AG04450 (cell line): ENCODE data around the gene CALD1. TPM values are rescaled to one million over a fixed set of nuclear protein-coding genes. Genes with fewer than 3 reads are reported as not detected.

ENCODE experiments used
- CTCF ChIA-PET: fragments of 300-600, 350-600 bp; formaldehyde crosslinking; extraction: SDS; loops from one replicate; lab custom pipeline; 2022; ENCODE audit warnings: antibody characterized with exemption, inconsistent platforms; lab: Charles Lee
- POLR2A ChIA-PET: fragments of 350-600 bp; formaldehyde crosslinking; extraction: SDS; loops from one replicate; lab custom pipeline; 2021; ENCODE audit warnings: antibody characterized with exemption, inconsistent platforms; lab: Yijun Ruan, JAX
- DNase-seq: peaks from one replicate; pipeline ENCODE4 v3.0.0-alpha.2; 2011; ENCODE audit warnings: low read depth, low spot score
- H3K27ac ChIP-seq: one replicate; pipeline ENCODE4 v1.5.1; 2012; ENCODE audit warnings: low read depth, low read length, control low read depth
- H3K27me3 ChIP-seq: one replicate; pipeline ENCODE4 v1.6.0; 2012; ENCODE audit warnings: low read length; ENCODE audit not compliant: control insufficient read depth, insufficient read depth
- H3K4me3 ChIP-seq: 2 replicates; pipeline ENCODE4 v1.5.1; 2011; ENCODE audit warnings: mild to moderate bottlenecking, low read depth, low read length, control low read depth
- H3K9me3 ChIP-seq: 2 replicates; pipeline ENCODE4 v1.5.1; 2012; ENCODE audit warnings: low read length; ENCODE audit not compliant: control insufficient read depth, insufficient read depth
- polyA plus RNA-seq: library from polyadenylated mRNA; depleted of rRNA; stranded (reverse); fragments of >200 nt; gene quantifications from 2 replicates; pipeline ENCODE4 v1.2.3, GENCODE V29; 2011
- TF ChIP-seq, protein P1 (sequence below): IDR thresholded peaks from 2 replicates; pipeline ENCODE4 v1.5.1; 2011; ENCODE audit warnings: low read depth, low read length, control low read depth, inconsistent platforms

CALD1 gene
- polyA plus RNA-seq, 1 experiment, result 804 TPM

DNA sequence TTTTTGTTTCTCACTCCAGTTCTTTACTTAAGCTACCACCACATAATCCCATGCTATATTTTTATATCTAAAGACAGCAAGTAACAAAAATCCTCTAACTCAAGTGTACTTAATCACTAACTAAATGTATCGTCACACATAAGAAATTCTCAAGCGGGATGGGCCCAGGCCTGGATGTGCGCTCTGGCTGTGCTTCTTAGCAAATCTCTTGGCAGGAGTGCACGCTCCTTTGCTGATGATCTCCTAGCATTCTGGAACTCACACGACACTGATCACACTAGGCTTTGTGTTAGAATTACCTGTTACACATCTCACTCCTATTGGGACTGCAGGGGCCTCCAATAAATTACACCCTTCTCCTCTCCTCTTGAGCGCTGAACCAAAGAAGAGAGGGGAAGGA is 46.7 kb upstream of the CALD1 start:
- Histone ChIP-seq H3K27ac (no peak overlapping the region), H3K27me3 (no peaks in the 10 kb centered on the region), H3K9me3 (no peaks in the 10 kb centered on the region), H3K4me3 (no peak overlapping the region)
- TF ChIP-seq, protein P1, sequence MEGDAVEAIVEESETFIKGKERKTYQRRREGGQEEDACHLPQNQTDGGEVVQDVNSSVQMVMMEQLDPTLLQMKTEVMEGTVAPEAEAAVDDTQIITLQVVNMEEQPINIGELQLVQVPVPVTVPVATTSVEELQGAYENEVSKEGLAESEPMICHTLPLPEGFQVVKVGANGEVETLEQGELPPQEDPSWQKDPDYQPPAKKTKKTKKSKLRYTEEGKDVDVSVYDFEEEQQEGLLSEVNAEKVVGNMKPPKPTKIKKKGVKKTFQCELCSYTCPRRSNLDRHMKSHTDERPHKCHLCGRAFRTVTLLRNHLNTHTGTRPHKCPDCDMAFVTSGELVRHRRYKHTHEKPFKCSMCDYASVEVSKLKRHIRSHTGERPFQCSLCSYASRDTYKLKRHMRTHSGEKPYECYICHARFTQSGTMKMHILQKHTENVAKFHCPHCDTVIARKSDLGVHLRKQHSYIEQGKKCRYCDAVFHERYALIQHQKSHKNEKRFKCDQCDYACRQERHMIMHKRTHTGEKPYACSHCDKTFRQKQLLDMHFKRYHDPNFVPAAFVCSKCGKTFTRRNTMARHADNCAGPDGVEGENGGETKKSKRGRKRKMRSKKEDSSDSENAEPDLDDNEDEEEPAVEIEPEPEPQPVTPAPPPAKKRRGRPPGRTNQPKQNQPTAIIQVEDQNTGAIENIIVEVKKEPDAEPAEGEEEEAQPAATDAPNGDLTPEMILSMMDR, result no peak
- DNase-seq, result no peak
- ChIA-PET POLR2A (no interaction called here), CTCF (no interaction called here)

DNA sequence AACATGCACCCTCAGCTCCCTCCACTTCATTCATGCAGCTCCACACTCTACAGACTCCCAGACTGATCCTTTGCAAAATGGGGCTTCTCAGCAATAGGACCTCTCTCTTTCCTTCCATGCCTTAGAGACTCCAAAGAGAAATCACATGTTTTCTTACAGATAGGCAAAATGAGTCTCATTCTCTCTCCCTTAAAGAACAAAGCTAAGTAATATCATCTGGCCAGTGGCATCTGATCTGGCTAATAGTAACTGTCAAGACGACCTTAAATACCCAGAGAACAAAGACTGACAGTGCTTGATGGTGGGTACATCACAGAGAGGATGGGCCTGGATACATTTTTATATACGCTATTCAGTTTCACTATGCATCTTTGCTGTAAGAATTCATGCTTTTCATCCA is 43.1 kb upstream of the CALD1 start:
- DNase-seq, result no peak
- CTCF ChIA-PET, result interaction anchor here (2.2 kb wide), 1 partner anchor 12 kb away, joined by 12 read pairs; no protein-coding TSS in a partner anchor

GRCh38 chr7:134737566-134738345 is 41.7 kb upstream of the CALD1 start:
- TF ChIP-seq, protein P1, result no peak
- DNase-seq, result no peak
- H3K27me3 ChIP-seq, result no peaks in the 10 kb centered on the region
- no peaks in the 10 kb centered on the region for H3K9me3 ChIP-seq
- POLR2A ChIA-PET, result no interaction called here
- CTCF ChIA-PET, result interaction anchor here (2.2 kb wide), 1 partner anchor 13 kb away, joined by 12 read pairs; no protein-coding TSS in a partner anchor
- H3K27ac ChIP-seq, result no peak overlapping the region
- H3K4me3 ChIP-seq, result no peak overlapping the region

More for the DNA sequence above, 43.1 kb upstream of the CALD1 start:
- TF ChIP-seq, protein P1, result no peak
- POLR2A ChIA-PET, result no interaction called here
- H3K9me3 ChIP-seq, result no peaks in the 10 kb centered on the region
- no peak overlapping the region for H3K4me3 ChIP-seq
- no peak overlapping the region for H3K27ac ChIP-seq
- no peaks in the 10 kb centered on the region for H3K27me3 ChIP-seq

- no peak overlapping the region for H3K4me3 ChIP-seq
- H3K9me3 ChIP-seq, result no peaks in the 10 kb centered on the region
- no peak for DNase-seq
- H3K27me3 ChIP-seq, result no peaks in the 10 kb centered on the region
- CTCF ChIA-PET, result interaction anchor here (0.5 kb wide), 1 partner anchor 49 kb away, joined by 5 read pairs; no protein-coding TSS in a partner anchor
- POLR2A ChIA-PET, result no interaction called here
- no peak overlapping the region for H3K27ac ChIP-seq
- TF ChIP-seq, protein P1, result no peak
These were observed 40.1 kb upstream of the CALD1 start for GRCh38 chr7:134739362-134739761.

DNA sequence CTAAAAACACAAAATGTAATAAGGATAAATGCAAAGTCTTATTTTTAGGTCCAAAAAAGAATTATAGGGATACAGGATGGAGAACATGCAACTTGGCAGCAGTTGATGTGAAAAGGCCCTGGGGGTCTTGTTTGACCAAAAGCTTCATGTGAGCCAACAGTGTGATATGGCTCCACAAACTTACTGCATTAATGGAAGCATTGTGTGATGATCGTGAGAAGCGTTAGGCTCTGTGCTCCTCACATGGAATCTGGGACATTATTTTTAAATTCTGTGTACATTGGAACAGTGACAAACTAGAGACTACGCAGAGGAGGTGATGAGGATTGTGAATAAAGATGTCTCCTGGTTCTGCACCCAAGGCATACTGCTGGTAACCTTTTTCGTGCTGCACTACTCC is 39.1 kb upstream of the CALD1 start:
- TF ChIP-seq, protein P1, result no peak
- no peak overlapping the region for H3K4me3 ChIP-seq
- ChIA-PET POLR2A (no interaction called here), CTCF (interaction anchor here (1.4 kb wide), 1 partner anchor 12 kb away, joined by 4 read pairs; no protein-coding TSS in a partner anchor)
- H3K27ac ChIP-seq, result no peak overlapping the region
- no peaks in the 10 kb centered on the region for H3K27me3 ChIP-seq
- no peaks in the 10 kb centered on the region for H3K9me3 ChIP-seq
- no peak for DNase-seq
